Ovary (tissue), 9 donors: ENCODE measurements around the gene POLD1. TPM values are rescaled to one million over a fixed set of nuclear protein-coding genes. Genes with fewer than 3 reads are reported as not detected.

ENCODE experiments used
- DNase-seq, 5 donors: peaks; one replicate each; pipeline ENCODE4 v3.0.0-alpha.2; 2019 to 2020
- H3K27ac ChIP-seq, 2 donors: fragments of 200-600 bp; one replicate each; pipeline versions ENCODE4 v1.5.1 to v1.8.0; 2019 to 2022
- H3K27me3 ChIP-seq: fragments of 200-600 bp; one replicate; pipeline ENCODE4 v1.8.0; 2022
- H3K36me3 ChIP-seq: fragments of 200-600 bp; sonication (generic); one replicate; pipeline ENCODE4 v1.5.1; 2019
- H3K4me1 ChIP-seq: one replicate; pipeline ENCODE4 v1.8.1; 2013; ENCODE audit warnings: mild to moderate bottlenecking, moderate library complexity; ENCODE audit not compliant: insufficient read depth
- H3K4me3 ChIP-seq: fragments of 200-600 bp; sonication (generic); one replicate; pipeline ENCODE4 v1.5.1; 2017
- H3K9me3 ChIP-seq, 2 donors: fragments of 200-600 bp in 1 of 2; sonication (generic) in 1 of 2; one replicate each; pipeline versions ENCODE4 v1.5.1 to v1.8.1; 2013 to 2019; ENCODE audit warnings: mild to moderate bottlenecking in 1 of 2, moderate library complexity in 1 of 2
- EP300 ChIP-seq: sonication (generic); formaldehyde crosslinking; IDR thresholded peaks from one replicate; pipeline ENCODE4 v1.6.1; 2017; ENCODE audit warnings: antibody characterized with exemption
- POLR2A ChIP-seq: fragments of 450-650 bp; IDR thresholded peaks from one replicate; pipeline ENCODE4 v1.6.1; 2017; ENCODE audit warnings: antibody characterized with exemption, mild to moderate bottlenecking, moderate library complexity
- WGBS, 3 donors: extraction: QIAGEN DNeasy Blood & Tissue Kit in 1 of 3; methylation state at CpG; one replicate each; pipeline versions ENCODE4 v1.1.5 to v1.1.7; 2013 to 2017; 5-methylcytosine and 5-hydroxymethylcytosine counted together
- intact Hi-C, 4 donors: fragments of 100-400 bp; cut with DNase I; formaldehyde crosslinking; loops; one replicate each; pipeline versions ENCODE4 v1.11.0 to v1.15.1; 2022 to 2023
- polyA plus RNA-seq, 2 donors: library from polyadenylated mRNA; stranded (reverse); fragments of 200-250 nt in 1 of 2; fragments of 350-450 nt in 1 of 2; fragmentation: Illumina TruSeq in 1 of 2; extraction: RNeasy Lipid Tissue Mini Kit (QIAGEN cat#74804) in 1 of 2; gene quantifications; one replicate each; pipeline ENCODE4 v1.2.3, GENCODE V29; 2013 to 2014
- total RNA-seq, 7 donors: library from RNA; depleted of rRNA in 2 of 7; stranded (reverse); fragments of >200 nt in 2 of 7; fragmentation: NEBNext Ultra II Directional in 3 of 7; extraction: Animal tissue kit (Norgen Biotek cat#: 25700) in 3 of 7; gene quantifications; one replicate each; pipeline versions ENCODE4 v1.1.0 to v1.2.4, GENCODE V29; 2016 to 2023
- TF ChIP-seq, protein P1 (sequence below), 3 donors: fragments of 450-650 bp in 2 of 3; fragments of 200-600 bp in 1 of 3; IDR thresholded peaks; one replicate each; pipeline versions ENCODE4 v1.5.1 to v1.8.0; 2016 to 2022; ENCODE audit warnings: antibody characterized with exemption in 3 of 3, mild to moderate bottlenecking in 1 of 3
- donor health status: DM: no; HTN: no; CAD: no; lungs with moderate emphysema.
- donor health status: DM: no; HTN: no; CAD: no.
- donor health status: Bipolar disorder and iron deficiency.
- donor health status: DM: yes; HTN: yes; CAD: no.
- donor health status: DM: no; HTN: no; CAD: no.
- donor health status: DM: yes; HTN: yes; CAD: no.

Gene POLD1
- total and polyA plus RNA-seq, 9 donors, result 0.52 to 25.2 (median 17.1) TPM

DNA sequence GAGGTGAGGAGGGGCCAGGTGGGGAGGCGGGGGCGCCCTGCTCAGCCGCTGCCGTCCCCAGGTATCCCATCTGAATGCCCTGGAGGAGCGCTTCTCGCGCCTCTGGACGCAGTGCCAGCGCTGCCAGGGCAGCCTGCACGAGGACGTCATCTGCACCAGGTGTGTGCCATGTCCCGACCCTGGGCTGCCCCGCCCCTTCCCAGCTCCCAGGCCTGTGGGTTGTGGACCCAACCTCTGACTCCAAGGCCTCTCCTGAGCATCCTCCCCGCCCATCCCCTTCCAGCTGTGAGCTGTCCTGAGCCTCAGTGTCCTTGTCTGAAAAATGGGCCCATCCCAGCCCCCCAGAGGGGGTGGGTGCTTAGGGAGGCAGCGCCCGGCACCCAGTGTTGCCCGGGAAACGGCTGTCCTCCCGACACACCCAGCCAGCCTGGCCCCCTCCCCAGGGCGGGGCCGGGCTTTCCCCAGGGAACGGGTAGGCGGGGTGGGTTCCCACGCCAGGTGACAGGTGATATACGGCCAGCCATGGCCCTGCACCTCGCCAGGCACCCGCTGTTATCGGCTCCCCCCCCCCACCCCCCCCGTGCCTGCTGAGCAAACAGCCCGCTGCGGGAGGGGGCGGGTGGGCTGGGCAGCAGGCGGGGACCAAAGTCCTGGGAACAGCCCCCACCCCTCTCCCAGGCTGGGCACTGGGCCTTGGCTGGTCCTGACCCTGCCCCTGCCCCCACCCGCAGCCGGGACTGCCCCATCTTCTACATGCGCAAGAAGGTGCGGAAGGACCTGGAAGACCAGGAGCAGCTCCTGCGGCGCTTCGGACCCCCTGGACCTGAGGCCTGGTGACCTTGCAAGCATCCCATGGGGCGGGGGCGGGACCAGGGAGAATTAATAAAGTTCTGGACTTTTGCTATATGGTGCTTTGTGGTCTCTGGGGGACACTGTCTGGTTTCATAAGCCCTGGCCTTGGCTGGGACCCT lies 33.2 kb downstream of the POLD1 start:
- H3K9me3 ChIP-seq, result no peaks in the 10 kb centered on the region
- no peak overlapping the region for H3K4me3 ChIP-seq
- H3K27me3 ChIP-seq, result no peaks in the 10 kb centered on the region
- H3K4me1 ChIP-seq, result peaks cover 2% of the 10 kb centered on the region
- TF ChIP-seq POLR2A (no peak), EP300 (no peak)
- TF ChIP-seq, protein P1, sequence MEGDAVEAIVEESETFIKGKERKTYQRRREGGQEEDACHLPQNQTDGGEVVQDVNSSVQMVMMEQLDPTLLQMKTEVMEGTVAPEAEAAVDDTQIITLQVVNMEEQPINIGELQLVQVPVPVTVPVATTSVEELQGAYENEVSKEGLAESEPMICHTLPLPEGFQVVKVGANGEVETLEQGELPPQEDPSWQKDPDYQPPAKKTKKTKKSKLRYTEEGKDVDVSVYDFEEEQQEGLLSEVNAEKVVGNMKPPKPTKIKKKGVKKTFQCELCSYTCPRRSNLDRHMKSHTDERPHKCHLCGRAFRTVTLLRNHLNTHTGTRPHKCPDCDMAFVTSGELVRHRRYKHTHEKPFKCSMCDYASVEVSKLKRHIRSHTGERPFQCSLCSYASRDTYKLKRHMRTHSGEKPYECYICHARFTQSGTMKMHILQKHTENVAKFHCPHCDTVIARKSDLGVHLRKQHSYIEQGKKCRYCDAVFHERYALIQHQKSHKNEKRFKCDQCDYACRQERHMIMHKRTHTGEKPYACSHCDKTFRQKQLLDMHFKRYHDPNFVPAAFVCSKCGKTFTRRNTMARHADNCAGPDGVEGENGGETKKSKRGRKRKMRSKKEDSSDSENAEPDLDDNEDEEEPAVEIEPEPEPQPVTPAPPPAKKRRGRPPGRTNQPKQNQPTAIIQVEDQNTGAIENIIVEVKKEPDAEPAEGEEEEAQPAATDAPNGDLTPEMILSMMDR (IDR thresholded peaks at IDR 0.05), result no peak
- WGBS, 3 donors, result 59 to 70% (median 61%) methylated on average over 34 to 42 of the region's 42 CpGs
- intact Hi-C loops, result loop anchor here in 2 of 4 donors (5.0 to 10.0 kb wide), 3 partner anchors 53 to 273 kb away; partner anchors contain the start of gene NAPSA (in 1 of the 2)
- H3K36me3 ChIP-seq, result no peaks in the 10 kb centered on the region
- DNase-seq, result no peak
- no peak overlapping the region for H3K27ac ChIP-seq

DNA sequence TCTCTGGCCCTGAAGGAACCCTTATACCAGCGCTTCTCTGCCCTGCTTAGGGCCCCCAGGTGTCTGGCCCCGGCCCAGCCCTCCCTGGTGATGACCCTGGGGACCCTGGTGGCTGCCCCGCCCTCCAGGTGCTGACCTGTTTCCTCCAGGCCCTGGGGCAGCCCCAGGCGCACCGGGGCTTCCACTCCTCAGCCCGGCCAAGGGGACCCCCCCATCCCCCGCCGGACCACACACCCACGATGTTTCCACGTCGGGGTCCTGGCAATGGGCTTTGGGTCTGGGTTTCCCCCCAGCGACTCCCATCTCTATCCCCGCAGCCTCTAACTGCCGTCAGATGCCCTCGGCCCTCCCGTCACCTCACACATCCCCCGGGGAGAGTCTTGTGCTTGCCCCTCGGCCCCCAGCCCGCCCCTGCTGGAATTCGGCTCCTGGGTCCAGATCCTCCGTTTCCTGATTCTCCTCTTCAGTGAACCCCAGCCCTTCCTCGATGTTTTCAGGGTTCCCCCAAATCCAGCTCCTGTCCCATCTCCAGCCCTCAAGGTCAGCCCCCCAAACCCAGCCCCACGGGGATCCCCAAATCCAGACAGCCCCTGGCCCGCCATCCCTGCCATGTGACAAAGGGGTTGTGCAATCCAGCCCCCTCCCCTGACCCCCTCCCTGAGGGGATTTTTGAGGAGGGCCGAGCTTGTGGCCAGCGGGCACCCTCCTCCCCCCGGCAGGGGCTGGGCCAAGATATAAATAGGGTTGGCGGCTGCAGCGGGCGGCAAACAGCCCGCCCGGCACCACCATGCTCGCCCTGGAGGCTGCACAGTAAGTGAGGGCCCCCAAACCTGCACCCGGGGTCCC lies 34.3 kb downstream of the POLD1 start, which contains the start of gene SPIB:
TSS of gene SPIB (plus strand) at position 763 of the 846 bp plus-strand sequence. CDS start at position 788, 25 bp downstream.
- Histone ChIP-seq H3K4me1 (peaks cover 2% of the 10 kb centered on the region), H3K4me3 (no peak within 1 kb of the TSS), H3K27me3 (no peaks in the 10 kb centered on the region), H3K36me3 (no peaks in the 10 kb centered on the region), H3K9me3 (no peaks in the 10 kb centered on the region), H3K27ac (no peak within 1 kb of the TSS)
- intact Hi-C loops, result loop anchor here in 2 of 4 donors (5.0 to 10.0 kb wide), 3 partner anchors 54 to 274 kb away; partner anchors contain the start of gene NAPSA (in 1 of the 2)
- TF ChIP-seq POLR2A, result no peak
- TF ChIP-seq, protein P1 (IDR thresholded peaks at IDR 0.05), result no peak
- no peak for TF ChIP-seq EP300
- 17 to 28% (median 26%) methylated on average over 31 to 34 of the region's 34 CpGs for WGBS, 3 donors
- DNase-seq, result no peak

DNA sequence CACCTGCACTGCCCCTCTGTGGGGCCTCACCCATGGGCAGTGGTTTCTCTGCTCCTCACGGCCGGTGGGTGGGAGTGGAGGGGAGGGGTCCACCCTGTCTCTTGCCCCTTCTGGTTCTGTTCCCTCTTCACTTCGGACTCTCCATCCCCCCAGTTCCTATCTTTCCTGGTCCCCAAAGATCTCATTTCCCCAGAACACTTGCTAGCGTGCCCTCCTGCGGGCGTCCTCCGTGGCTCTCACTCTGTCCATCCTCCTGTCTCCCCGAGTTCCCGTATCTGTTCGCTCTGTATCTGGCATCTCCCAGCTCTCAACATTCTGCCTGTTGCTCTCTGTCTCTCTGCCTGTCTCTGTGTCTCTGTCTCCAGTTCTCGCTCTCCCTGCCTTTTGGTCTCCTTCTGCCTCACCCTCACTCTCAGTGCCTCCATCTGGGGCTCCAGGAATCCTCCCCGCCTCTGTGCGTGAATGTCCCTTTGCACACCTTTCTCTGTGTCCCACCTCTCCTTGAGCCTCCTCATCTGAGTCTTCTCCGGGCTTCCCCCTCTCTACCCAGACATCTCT lies 35.0 kb downstream of the POLD1 start:
- intact Hi-C loops, result loop anchor here in 2 of 4 donors (5.0 to 10.0 kb wide), 3 partner anchors 54 to 274 kb away; partner anchors contain the start of gene NAPSA (in 1 of the 2)
- H3K27ac ChIP-seq, result no peak overlapping the region
- DNase-seq, result no peak
- H3K36me3 ChIP-seq, result no peaks in the 10 kb centered on the region
- H3K9me3 ChIP-seq, result no peaks in the 10 kb centered on the region
- no peak overlapping the region for H3K4me3 ChIP-seq
- WGBS, 3 donors, result 10 to 11% (median 10%) methylated on average over 14 of the region's 14 CpGs
- H3K4me1 ChIP-seq, result peaks cover 2% of the 10 kb centered on the region
- H3K27me3 ChIP-seq, result no peaks in the 10 kb centered on the region
- TF ChIP-seq EP300, result no peak
- TF ChIP-seq, protein P1 (IDR thresholded peaks at IDR 0.05), result no peak
- TF ChIP-seq POLR2A, result no peak
